ENCODE data around the gene MEIS3.
"Not testable (repeated sequence)": the region's sequence is repeated elsewhere in the genome, so short reads cannot be mapped to it uniquely, and the experiment has no call there.

MEIS3 gene

DNA sequence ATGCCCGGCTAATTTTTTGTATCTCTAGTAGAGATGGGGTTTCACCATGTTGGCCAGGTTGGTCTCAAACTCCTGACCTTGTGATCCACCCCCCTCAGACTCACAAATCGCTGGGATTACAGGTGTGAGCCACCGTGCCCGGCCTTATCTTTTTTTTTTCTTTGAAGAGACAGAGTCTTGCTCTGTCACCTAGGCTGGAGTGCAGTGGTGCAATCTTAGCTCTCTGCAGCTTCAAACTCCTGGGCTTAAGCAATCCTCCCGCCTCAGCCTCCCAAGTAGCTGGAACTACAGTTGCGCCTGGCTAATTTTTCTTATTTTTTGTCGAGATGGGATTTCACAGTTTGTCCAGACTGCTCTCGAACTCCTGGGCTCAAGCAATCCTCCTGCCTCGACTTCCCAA, 7.6 kb downstream of the MEIS3 start:
- 85% methylated on average over 3 of the region's 9 CpGs for WGBS (ENCODE audit: insufficient coverage)
- CTCF ChIA-PET; H3K4me3 ChIP-seq (ENCODE audit: control insufficient read depth in 1 of 7, extremely low read depth in 1 of 7, insufficient read depth in 4 of 7, low read depth in 2 of 7, low read length in 6 of 7); H3K9me3 ChIP-seq (ENCODE audit: control extremely low read depth in 1 of 5, control insufficient read depth in 4 of 5, insufficient read depth in 2 of 5, low read depth in 1 of 5, low read length in 4 of 5); H3K4me1 ChIP-seq (ENCODE audit: control extremely low read depth in 1 of 4, control insufficient read depth in 4 of 4, insufficient read depth in 4 of 4, low read length in 3 of 4); DNase-seq; POLR2A ChIA-PET; H3K27ac ChIP-seq (ENCODE audit: insufficient read depth in 1 of 2, low read depth in 1 of 2, low read length in 2 of 2, poor library complexity in 1 of 2, severe bottlenecking in 2 of 2); H3K36me3 ChIP-seq (ENCODE audit: control insufficient read depth in 4 of 4, insufficient read depth in 4 of 4, low read length in 3 of 4): not testable (repeated sequence)
- H3K27me3 ChIP-seq (replicated peaks in 2 of 5; ENCODE audit: control insufficient read depth in 4 of 5, insufficient read depth in 5 of 5, low read length in 4 of 5) = peaks cover 0 to 74% (median 11%) of the 10 kb centered on the region in 5 experiments

DNA sequence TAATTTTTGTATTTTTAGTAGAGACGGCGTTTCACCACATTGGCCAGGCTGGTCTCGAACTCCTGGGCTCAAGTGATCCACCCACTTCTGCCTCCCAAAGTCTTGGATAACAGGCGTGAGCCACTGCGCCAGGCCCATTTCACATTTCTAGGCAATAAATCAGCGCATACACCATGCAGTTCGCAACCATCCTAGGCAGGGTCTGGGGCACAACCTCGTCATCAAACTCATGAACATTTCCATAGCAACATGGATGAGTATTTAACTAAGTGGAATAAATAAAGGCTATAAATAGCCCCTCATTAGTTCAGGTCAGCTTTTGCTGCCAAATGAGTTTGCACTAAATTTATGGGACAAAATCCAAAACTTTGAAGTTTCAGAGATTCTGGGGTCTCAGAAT, 8.2 kb downstream of the MEIS3 start:
- Histone ChIP-seq H3K4me1 (ENCODE audit: control extremely low read depth in 1 of 4, control insufficient read depth in 4 of 4, insufficient read depth in 4 of 4, low read length in 3 of 4) (no peaks in the 10 kb centered on the region), H3K27me3 (replicated peaks in 2 of 5; ENCODE audit: control insufficient read depth in 4 of 5, insufficient read depth in 5 of 5, low read length in 4 of 5) (peaks cover 0 to 74% (median 13%) of the 10 kb centered on the region in 5 experiments), H3K9me3 (ENCODE audit: control extremely low read depth in 1 of 5, control insufficient read depth in 4 of 5, insufficient read depth in 2 of 5, low read depth in 1 of 5, low read length in 4 of 5) (no peaks in the 10 kb centered on the region), H3K36me3 (ENCODE audit: control insufficient read depth in 4 of 4, insufficient read depth in 4 of 4, low read length in 3 of 4) (no peaks in the 10 kb centered on the region), H3K4me3 (ENCODE audit: control insufficient read depth in 1 of 7, extremely low read depth in 1 of 7, insufficient read depth in 4 of 7, low read depth in 2 of 7, low read length in 6 of 7) (no peak overlapping the region), H3K27ac (ENCODE audit: insufficient read depth in 1 of 2, low read depth in 1 of 2, low read length in 2 of 2, poor library complexity in 1 of 2, severe bottlenecking in 2 of 2) (no peak overlapping the region)
- POLR2A ChIA-PET = no interaction called here
- CTCF ChIA-PET = no interaction called here
- 90% methylated on average over 7 of the region's 8 CpGs for WGBS (ENCODE audit: insufficient coverage)
- peak in 1 of 3 donors; percentile 11 for DNase-seq

GRCh38 chr19:47408156-47408938, 11.0 kb downstream of the MEIS3 start:
- WGBS (ENCODE audit: insufficient coverage) = 93% methylated on average over 10 of the region's 14 CpGs
- Histone ChIP-seq H3K4me1 (ENCODE audit: control extremely low read depth in 1 of 4, control insufficient read depth in 4 of 4, insufficient read depth in 4 of 4, low read length in 3 of 4) (no peaks in the 10 kb centered on the region), H3K27ac (ENCODE audit: insufficient read depth in 1 of 2, low read depth in 1 of 2, low read length in 2 of 2, poor library complexity in 1 of 2, severe bottlenecking in 2 of 2) (no peak overlapping the region), H3K27me3 (replicated peaks in 2 of 5; ENCODE audit: control insufficient read depth in 4 of 5, insufficient read depth in 5 of 5, low read length in 4 of 5) (peaks cover 0 to 76% (median 18%) of the 10 kb centered on the region in 5 experiments), H3K4me3 (ENCODE audit: control insufficient read depth in 1 of 7, extremely low read depth in 1 of 7, insufficient read depth in 4 of 7, low read depth in 2 of 7, low read length in 6 of 7) (no peak overlapping the region), H3K9me3 (ENCODE audit: control extremely low read depth in 1 of 5, control insufficient read depth in 4 of 5, insufficient read depth in 2 of 5, low read depth in 1 of 5, low read length in 4 of 5) (no peaks in the 10 kb centered on the region), H3K36me3 (ENCODE audit: control insufficient read depth in 4 of 4, insufficient read depth in 4 of 4, low read length in 3 of 4) (no peaks in the 10 kb centered on the region)
- ChIA-PET CTCF (no interaction called here), POLR2A (no interaction called here)
- no peak for DNase-seq

DNA sequence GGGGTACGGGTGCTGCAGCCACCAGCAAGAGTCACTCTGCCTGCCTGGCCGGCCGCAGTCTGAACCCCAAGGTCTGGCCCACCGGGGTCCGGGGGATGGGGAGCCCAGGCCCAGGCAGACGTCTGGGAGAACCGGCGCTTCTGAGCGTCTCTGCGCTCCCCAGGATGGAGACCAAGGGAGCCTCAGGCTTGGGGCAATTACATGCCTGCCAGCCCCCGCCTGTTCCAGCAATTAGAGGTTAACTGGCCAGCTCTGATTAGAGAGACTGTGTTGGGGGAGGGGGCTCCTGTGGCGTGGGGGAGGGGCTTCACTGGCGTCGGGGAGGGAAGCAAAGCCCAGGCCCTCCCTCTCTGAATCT, 11.9 kb downstream of the MEIS3 start:
- H3K27me3 ChIP-seq (replicated peaks in 2 of 5; ENCODE audit: control insufficient read depth in 4 of 5, insufficient read depth in 5 of 5, low read length in 4 of 5) = peaks cover 0 to 72% (median 17%) of the 10 kb centered on the region in 5 experiments
- no peak for DNase-seq
- no peaks in the 10 kb centered on the region for H3K36me3 ChIP-seq (ENCODE audit: control insufficient read depth in 4 of 4, insufficient read depth in 4 of 4, low read length in 3 of 4)
- CTCF ChIA-PET = no interaction called here
- 13% methylated on average over 8 of the region's 14 CpGs for WGBS (ENCODE audit: insufficient coverage)
- POLR2A ChIA-PET = no interaction called here
- no peaks in the 10 kb centered on the region for H3K9me3 ChIP-seq (ENCODE audit: control extremely low read depth in 1 of 5, control insufficient read depth in 4 of 5, insufficient read depth in 2 of 5, low read depth in 1 of 5, low read length in 4 of 5)
- no peak overlapping the region for H3K27ac ChIP-seq (ENCODE audit: insufficient read depth in 1 of 2, low read depth in 1 of 2, low read length in 2 of 2, poor library complexity in 1 of 2, severe bottlenecking in 2 of 2)
- H3K4me1 ChIP-seq (ENCODE audit: control extremely low read depth in 1 of 4, control insufficient read depth in 4 of 4, insufficient read depth in 4 of 4, low read length in 3 of 4) = no peaks in the 10 kb centered on the region
- no peak overlapping the region for H3K4me3 ChIP-seq (ENCODE audit: control insufficient read depth in 1 of 7, extremely low read depth in 1 of 7, insufficient read depth in 4 of 7, low read depth in 2 of 7, low read length in 6 of 7)

DNA sequence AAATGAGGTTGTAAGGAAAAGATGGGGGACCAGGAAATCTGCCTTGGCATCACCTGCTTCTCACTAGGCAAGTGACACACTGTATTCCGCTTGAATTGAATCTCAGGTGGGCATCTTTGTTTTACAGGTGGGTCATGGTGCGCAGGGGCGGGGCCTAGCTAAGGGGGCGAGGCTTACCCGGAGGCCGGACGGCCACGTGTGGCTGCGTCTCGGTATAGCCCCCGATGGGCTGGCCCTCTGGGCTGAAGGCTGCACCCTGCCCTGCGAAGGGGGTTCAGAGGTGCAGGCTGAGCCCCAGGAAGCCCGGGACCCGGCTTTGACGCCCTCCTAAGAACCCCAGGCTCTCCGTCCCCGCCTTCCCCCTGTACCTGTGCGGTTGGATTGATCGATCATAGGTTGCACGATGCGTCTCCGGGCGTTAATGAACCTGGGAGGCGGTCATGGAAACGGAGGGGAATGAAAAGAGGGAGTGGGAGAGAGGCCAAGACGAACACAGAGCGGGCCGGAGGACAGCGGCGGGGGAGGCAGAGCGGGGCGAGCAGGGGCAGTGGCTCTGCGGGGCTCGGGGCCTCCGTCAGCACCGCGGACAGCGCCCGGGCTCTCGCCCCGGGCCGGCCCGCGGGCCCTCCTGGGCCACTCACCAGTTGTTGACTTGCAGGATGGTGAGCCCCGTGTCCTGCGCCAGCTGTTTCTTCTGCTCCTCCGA, 12.5 kb downstream of the MEIS3 start:
- Histone ChIP-seq H3K27ac (ENCODE audit: insufficient read depth in 1 of 2, low read depth in 1 of 2, low read length in 2 of 2, poor library complexity in 1 of 2, severe bottlenecking in 2 of 2) (no peak overlapping the region), H3K4me1 (ENCODE audit: control extremely low read depth in 1 of 4, control insufficient read depth in 4 of 4, insufficient read depth in 4 of 4, low read length in 3 of 4) (no peaks in the 10 kb centered on the region), H3K4me3 (ENCODE audit: control insufficient read depth in 1 of 7, extremely low read depth in 1 of 7, insufficient read depth in 4 of 7, low read depth in 2 of 7, low read length in 6 of 7) (no peak overlapping the region), H3K9me3 (ENCODE audit: control extremely low read depth in 1 of 5, control insufficient read depth in 4 of 5, insufficient read depth in 2 of 5, low read depth in 1 of 5, low read length in 4 of 5) (no peaks in the 10 kb centered on the region), H3K36me3 (ENCODE audit: control insufficient read depth in 4 of 4, insufficient read depth in 4 of 4, low read length in 3 of 4) (no peaks in the 10 kb centered on the region), H3K27me3 (replicated peaks in 2 of 5; ENCODE audit: control insufficient read depth in 4 of 5, insufficient read depth in 5 of 5, low read length in 4 of 5) (peaks cover 0 to 67% (median 13%) of the 10 kb centered on the region in 5 experiments)
- ChIA-PET CTCF (no interaction called here), POLR2A (no interaction called here)
- 8% methylated on average over 33 of the region's 47 CpGs for WGBS (ENCODE audit: insufficient coverage)
- DNase-seq = peak in 2 of 3 donors; percentile 64 to 68

GRCh38 chr19:47405854-47406417, 13.4 kb downstream of the MEIS3 start:
- POLR2A ChIA-PET = no interaction called here
- peaks cover 0 to 69% (median 13%) of the 10 kb centered on the region in 5 experiments for H3K27me3 ChIP-seq (replicated peaks in 2 of 5; ENCODE audit: control insufficient read depth in 4 of 5, insufficient read depth in 5 of 5, low read length in 4 of 5)
- CTCF ChIA-PET = no interaction called here
- no peaks in the 10 kb centered on the region for H3K9me3 ChIP-seq (ENCODE audit: control extremely low read depth in 1 of 5, control insufficient read depth in 4 of 5, insufficient read depth in 2 of 5, low read depth in 1 of 5, low read length in 4 of 5)
- WGBS (ENCODE audit: insufficient coverage) = 97% methylated on average over 3 of the region's 5 CpGs
- H3K36me3 ChIP-seq (ENCODE audit: control insufficient read depth in 4 of 4, insufficient read depth in 4 of 4, low read length in 3 of 4) = no peaks in the 10 kb centered on the region
- no peak for DNase-seq
- H3K27ac ChIP-seq (ENCODE audit: insufficient read depth in 1 of 2, low read depth in 1 of 2, low read length in 2 of 2, poor library complexity in 1 of 2, severe bottlenecking in 2 of 2) = no peak overlapping the region
- H3K4me1 ChIP-seq (ENCODE audit: control extremely low read depth in 1 of 4, control insufficient read depth in 4 of 4, insufficient read depth in 4 of 4, low read length in 3 of 4) = no peaks in the 10 kb centered on the region
- no peak overlapping the region for H3K4me3 ChIP-seq (ENCODE audit: control insufficient read depth in 1 of 7, extremely low read depth in 1 of 7, insufficient read depth in 4 of 7, low read depth in 2 of 7, low read length in 6 of 7)

GRCh38 chr19:47405197-47405550, 14.2 kb downstream of the MEIS3 start:
- WGBS (ENCODE audit: insufficient coverage) = no CpG with 5 or more reads among the region's 4 CpGs
- Histone ChIP-seq H3K27ac (ENCODE audit: insufficient read depth in 1 of 2, low read depth in 1 of 2, low read length in 2 of 2, poor library complexity in 1 of 2, severe bottlenecking in 2 of 2) (no peak overlapping the region), H3K4me3 (ENCODE audit: control insufficient read depth in 1 of 7, extremely low read depth in 1 of 7, insufficient read depth in 4 of 7, low read depth in 2 of 7, low read length in 6 of 7) (no peak overlapping the region), H3K4me1 (ENCODE audit: control extremely low read depth in 1 of 4, control insufficient read depth in 4 of 4, insufficient read depth in 4 of 4, low read length in 3 of 4) (no peaks in the 10 kb centered on the region), H3K27me3 (replicated peaks in 2 of 5; ENCODE audit: control insufficient read depth in 4 of 5, insufficient read depth in 5 of 5, low read length in 4 of 5) (peaks cover 0 to 66% (median 15%) of the 10 kb centered on the region in 5 experiments), H3K9me3 (ENCODE audit: control extremely low read depth in 1 of 5, control insufficient read depth in 4 of 5, insufficient read depth in 2 of 5, low read depth in 1 of 5, low read length in 4 of 5) (no peaks in the 10 kb centered on the region), H3K36me3 (ENCODE audit: control insufficient read depth in 4 of 4, insufficient read depth in 4 of 4, low read length in 3 of 4) (no peaks in the 10 kb centered on the region)
- ChIA-PET CTCF (no interaction called here), POLR2A (no interaction called here)
- no peak for DNase-seq
